GM18858 (cell line): ENCODE measurements around the gene ZNF419.

Experiments used
- ATAC-seq: cut with Tn5 transposase; IDR thresholded peaks from one replicate; pipeline ENCODE4 v1.9.1; 2021; ENCODE audit not compliant: unreplicated experiment

Gene ZNF419

GRCh38 chr19:57527136-57527881 lies 39.8 kb downstream of the ZNF419 start, which contains the start of gene ZNF549:
Gene ZNF549 (plus strand): TSS chr19:57527356. CDS start chr19:57527574, 218 bp downstream.
- ATAC-seq, result peak; percentile 89

DNA sequence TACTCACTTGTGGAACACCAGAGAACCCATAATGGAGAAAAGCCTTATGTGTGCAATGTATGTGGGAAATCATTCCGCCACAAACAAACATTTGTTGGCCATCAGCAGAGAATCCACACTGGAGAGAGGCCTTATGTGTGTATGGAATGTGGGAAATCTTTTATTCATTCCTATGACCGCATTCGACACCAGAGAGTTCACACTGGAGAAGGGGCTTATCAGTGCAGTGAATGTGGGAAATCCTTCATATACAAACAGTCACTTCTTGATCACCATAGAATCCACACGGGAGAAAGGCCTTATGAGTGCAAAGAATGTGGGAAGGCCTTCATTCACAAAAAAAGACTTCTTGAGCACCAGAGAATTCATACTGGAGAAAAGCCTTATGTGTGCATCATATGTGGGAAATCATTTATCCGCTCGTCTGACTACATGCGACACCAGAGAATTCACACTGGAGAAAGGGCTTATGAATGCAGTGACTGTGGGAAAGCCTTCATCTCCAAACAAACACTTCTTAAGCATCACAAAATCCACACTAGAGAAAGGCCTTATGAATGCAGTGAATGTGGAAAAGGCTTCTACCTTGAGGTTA lies 50.5 kb downstream of the ZNF419 start:
- ATAC-seq, result no peak
